ENCODE data around the gene C1QTNF1. TPM values are rescaled to one million over a fixed set of nuclear protein-coding genes. Genes with fewer than 3 reads are reported as not detected.

Gene C1QTNF1
- total RNA-seq, 2 experiments from 2014 or later = not detected

GRCh38 chr17:79005063-79005861 lies 18.7 kb upstream of the C1QTNF1 start:
- intact Hi-C loops (cut with micrococcal nuclease; ENCODE audit: unreplicated experiment) = no loop called here
- POLR2A ChIA-PET = no interaction called here
- H3K4me2 ChIP-seq (ENCODE audit: low read length) = no peak overlapping the region

GRCh38 chr17:79006046-79006445 lies 17.9 kb upstream of the C1QTNF1 start:
- intact Hi-C loops (cut with micrococcal nuclease; ENCODE audit: unreplicated experiment) = no loop called here
- ChIA-PET CTCF (ENCODE audit: unreplicated experiment) (interaction anchor here (1.0 kb wide), 1 partner anchor 11 kb away, joined by 4 read pairs; no protein-coding TSS in a partner anchor), POLR2A (no interaction called here)
- no peaks in the 10 kb centered on the region for H3K9me3 ChIP-seq (ENCODE audit: low read length)
- DNase-seq (ENCODE audit: low spot score) = no peak
- H3K4me2 ChIP-seq (ENCODE audit: low read length) = no peak overlapping the region
- H3K79me2 ChIP-seq (ENCODE audit: insufficient read depth, low read depth, low read length) = peaks cover 25% of the 10 kb centered on the region
- no peak overlapping the region for H3K27ac ChIP-seq (ENCODE audit: low read depth, low read length, poor library complexity, severe bottlenecking)
- H2AFZ ChIP-seq (ENCODE audit: low read length) = no peak overlapping the region
- BruUV-seq (replicated peaks) = no TSS peak
- TF ChIP-seq EZH2phosphoT487 (IDR thresholded peaks at IDR 0.05; ENCODE audit: borderline replicate concordance, low read depth, low read length) (no peak), CTCF (conservative IDR thresholded peaks at IDR 0.05; ENCODE audit: low read length) (no peak)
- no peaks in the 10 kb centered on the region for H3K9me2 ChIP-seq (ENCODE audit: insufficient read depth, low read length)
- peaks cover 7% of the 10 kb centered on the region; the same call in 1 of the 2 replicates for H3K36me3 ChIP-seq (ENCODE audit: insufficient read depth, low read length)
- peaks cover 23% of the 10 kb centered on the region for H3K4me1 ChIP-seq (ENCODE audit: insufficient read depth, low read length, poor library complexity, severe bottlenecking)
- H3K4me3 ChIP-seq (ENCODE audit: low read depth, low read length, poor library complexity, severe bottlenecking) = no peak overlapping the region
- 0 out of 2 replicates have a peak, but pooled peaks cover 3% of the 10 kb centered on the region for H4K20me1 ChIP-seq (ENCODE audit: insufficient read depth, low read length)

More at GRCh38 chr17:79005063-79005861, 18.7 kb upstream of the C1QTNF1 start:
- peaks cover 25% of the 10 kb centered on the region for H3K79me2 ChIP-seq (ENCODE audit: insufficient read depth, low read depth, low read length)
- H3K27ac ChIP-seq (ENCODE audit: low read depth, low read length, poor library complexity, severe bottlenecking) = no peak overlapping the region
- TF ChIP-seq EZH2phosphoT487 (IDR thresholded peaks at IDR 0.05; ENCODE audit: borderline replicate concordance, low read depth, low read length) (no peak), CTCF (conservative IDR thresholded peaks at IDR 0.05; ENCODE audit: low read length) (no peak)
- H2AFZ ChIP-seq (ENCODE audit: low read length) = no peak overlapping the region
- CTCF ChIA-PET (ENCODE audit: unreplicated experiment) = interaction anchor here (1.0 kb wide), 1 partner anchor 10 kb away, joined by 4 read pairs; no protein-coding TSS in a partner anchor
- H3K4me3 ChIP-seq (ENCODE audit: low read depth, low read length, poor library complexity, severe bottlenecking) = no peak overlapping the region
- no peaks in the 10 kb centered on the region for H3K9me3 ChIP-seq (ENCODE audit: low read length)
- DNase-seq (ENCODE audit: low spot score) = no peak
- peaks cover 22% of the 10 kb centered on the region for H3K4me1 ChIP-seq (ENCODE audit: insufficient read depth, low read length, poor library complexity, severe bottlenecking)
- no peaks in the 10 kb centered on the region for H3K9me2 ChIP-seq (ENCODE audit: insufficient read depth, low read length)
- 0 out of 2 replicates have a peak, but pooled peaks cover 3% of the 10 kb centered on the region for H4K20me1 ChIP-seq (ENCODE audit: insufficient read depth, low read length)
- no TSS peak for BruUV-seq (replicated peaks)
- H3K36me3 ChIP-seq (ENCODE audit: insufficient read depth, low read length) = peaks cover 8% of the 10 kb centered on the region; the same call in 1 of the 2 replicates
